Caco-2 (cell line): ENCODE measurements around the gene PSMD8. TPM values are rescaled to one million over a fixed set of nuclear protein-coding genes. Genes with fewer than 3 reads are reported as not detected.

ENCODE experiments used
- BruUV-seq: library from RNA; stranded (reverse); fragments of 400-500 nt; replicated peaks from 2 replicates; lab custom pipeline; 2021; lab: Mats Ljungman, UMichigan
- CTCF ChIA-PET: fragments of 300-600 bp; sonication (Branson Sonifier 250); formaldehyde crosslinking; loops from one replicate; lab custom pipeline; 2022; ENCODE audit warnings: antibody characterized with exemption; lab: Charles Lee
- POLR2A ChIA-PET: fragments of 300-600 bp; sonication (Branson Sonifier 250); formaldehyde crosslinking; loops from one replicate; lab custom pipeline; 2022; ENCODE audit warnings: antibody characterized with exemption; lab: Charles Lee
- DNase-seq, 2 experiments: peaks; one replicate each; pipeline versions ENCODE4 v3.0.0 to v3.0.0-alpha.2; 2020 to 2022
- H3K27me3 ChIP-seq: replicated peaks from 2 replicates; pipeline ENCODE4 v1.6.0; 2011; ENCODE audit warnings: low read length; ENCODE audit not compliant: control insufficient read depth, insufficient read depth
- H3K36me3 ChIP-seq: 2 replicates; pipeline ENCODE4 v1.5.1; 2011; ENCODE audit warnings: low read length; ENCODE audit not compliant: control insufficient read depth, insufficient read depth
- H3K4me1 ChIP-seq: fragments of 250-450 bp; sonication (Bioruptor Pico); 2 replicates; pipeline ENCODE4 v1.5.1; 2020; ENCODE audit warnings: mild to moderate bottlenecking
- H3K4me3 ChIP-seq: 2 replicates; pipeline ENCODE4 v1.5.1; 2011; ENCODE audit warnings: low read depth, mild to moderate bottlenecking, control low read depth, low read length
- H3K9me3 ChIP-seq: fragments of 250-450 bp; sonication (Bioruptor Pico); 2 replicates; pipeline ENCODE4 v1.5.1; 2020; ENCODE audit warnings: mild to moderate bottlenecking, moderate library complexity
- H3K27ac Mint-ChIP-seq: one replicate; pipeline ENCODE4 v1.8.0; 2022; ENCODE audit warnings: mixed read lengths; ENCODE audit not compliant: unreplicated experiment
- H3K27me3 Mint-ChIP-seq: one replicate; pipeline ENCODE4 v1.8.0; 2022; ENCODE audit warnings: mixed read lengths; ENCODE audit not compliant: insufficient read depth, unreplicated experiment
- H3K36me3 Mint-ChIP-seq: one replicate; pipeline ENCODE4 v1.8.0; 2022; ENCODE audit warnings: mild to moderate bottlenecking, mixed read lengths; ENCODE audit not compliant: insufficient read depth, unreplicated experiment
- H3K4me1 Mint-ChIP-seq: one replicate; pipeline ENCODE4 v1.8.0; 2022; ENCODE audit warnings: low read depth, mixed read lengths; ENCODE audit not compliant: unreplicated experiment
- H3K4me3 Mint-ChIP-seq: one replicate; pipeline ENCODE4 v1.8.0; 2022; ENCODE audit warnings: mild to moderate bottlenecking, moderate library complexity, mixed read lengths; ENCODE audit not compliant: unreplicated experiment
- H3K9me3 Mint-ChIP-seq: one replicate; pipeline ENCODE4 v1.8.0; 2022; ENCODE audit warnings: mixed read lengths; ENCODE audit not compliant: unreplicated experiment
- CTCF ChIP-seq, 2 experiments: fragments of 200-600 bp in 1 of 2; IDR thresholded peaks; 1 replicate in 1 of 2; 2 replicates in 1 of 2; pipeline versions ENCODE4 v1.5.1 to v1.8.0; 2011 to 2022; ENCODE audit warnings: antibody characterized with exemption in 1 of 2, control low read depth in 1 of 2, inconsistent platforms in 1 of 2, low read depth in 1 of 2, low read length in 1 of 2, mild to moderate bottlenecking in 1 of 2, moderate library complexity in 1 of 2; ENCODE audit not compliant: insufficient read depth in 1 of 2, severe bottlenecking in 1 of 2, unreplicated experiment in 1 of 2
- intact Hi-C: fragments of 100-400 bp; cut with micrococcal nuclease; formaldehyde crosslinking; loops from one replicate; pipeline ENCODE4 v1.10.0; 2022; ENCODE audit not compliant: unreplicated experiment
- total RNA-seq: library from RNA; stranded (reverse); gene quantifications from 2 replicates; pipeline ENCODE4 v1.2.3, GENCODE V29; 2022

Gene PSMD8
- total RNA-seq, 1 experiment from 2014 or later, result 264 TPM

- TF ChIP-seq CTCF (IDR thresholded peaks at IDR 0.05; ENCODE audit: insufficient read depth in 1 of 2, low read depth in 1 of 2, low read length in 1 of 2, severe bottlenecking in 1 of 2, unreplicated experiment in 1 of 2), result no peak
- Mint-ChIP-seq H3K27me3 (no peaks in the 10 kb centered on the region), H3K36me3 (peaks cover 43% of the 10 kb centered on the region), H3K4me1 (peaks cover 18% of the 10 kb centered on the region), H3K9me3 (no peaks in the 10 kb centered on the region), H3K4me3 (peak within 1 kb of the TSS; percentile 83), H3K27ac (peak within 1 kb of the TSS; percentile 43)
- BruUV-seq, result no TSS peak
- Histone ChIP-seq H3K27me3 (no peaks in the 10 kb centered on the region), H3K9me3 (no peaks in the 10 kb centered on the region), H3K4me3 (peak within 1 kb of the TSS; percentile 60), H3K4me1 (peaks cover 25% of the 10 kb centered on the region), H3K36me3 (peaks cover 5% of the 10 kb centered on the region)
- ChIA-PET CTCF (interaction anchor here (0.6 to 2.2 kb wide), 8 partner anchors 10 to 543 kb away, joined by 3 to 39 read pairs (median 5); partner anchors contain the start of genes FAM98C, MRPS12 and PSMD8), POLR2A (interaction anchor here (0.5 to 2.1 kb wide), 10 partner anchors 13 to 890 kb away, joined by 3 to 26 read pairs (median 8); partner anchors contain the start of genes FAM98C, NFKBIB, PSMD8 and SPINT2)
- peak; percentile 91 to 94 for DNase-seq
- intact Hi-C loops, result loop anchor here (1.0 kb wide), 2 partner anchors 13 to 15 kb away; partner anchors contain the start of gene PSMD8
Measured at GRCh38 chr19:38387550-38388348, 13.4 kb downstream of the PSMD8 start, which contains the start of gene GGN. Gene GGN, minus strand, starts transcription at chr19:38388034. Its CDS starts 773 bp downstream, at chr19:38387261.

- no peaks in the 10 kb centered on the region for H3K27me3 ChIP-seq
- Mint-ChIP-seq H3K4me3 (peak within 1 kb of the TSS; percentile 83), H3K36me3 (peaks cover 35% of the 10 kb centered on the region), H3K9me3 (no peaks in the 10 kb centered on the region), H3K27ac (peak within 1 kb of the TSS; percentile 43), H3K27me3 (no peaks in the 10 kb centered on the region), H3K4me1 (peaks cover 23% of the 10 kb centered on the region)
- peaks cover 29% of the 10 kb centered on the region for H3K4me1 ChIP-seq
- CTCF ChIA-PET, result interaction anchor here (0.6 to 2.2 kb wide), 5 partner anchors 9 to 397 kb away, joined by 3 to 39 read pairs (median 8); partner anchors contain the start of genes FAM98C and PSMD8
- no peaks in the 10 kb centered on the region for H3K9me3 ChIP-seq
- peaks cover 4% of the 10 kb centered on the region; the same call in 1 of the 2 replicates for H3K36me3 ChIP-seq
- H3K4me3 ChIP-seq, result peak within 1 kb of the TSS; percentile 60
- BruUV-seq, result no TSS peak
- no peak for TF ChIP-seq CTCF (IDR thresholded peaks at IDR 0.05; ENCODE audit: insufficient read depth in 1 of 2, low read depth in 1 of 2, low read length in 1 of 2, severe bottlenecking in 1 of 2, unreplicated experiment in 1 of 2)
- intact Hi-C loops, result loop anchor here (1.0 kb wide), 1 partner anchor 14 kb away; no protein-coding TSS in a partner anchor
- peak; percentile 33 to 66 for DNase-seq
- POLR2A ChIA-PET, result interaction anchor here (0.5 to 2.1 kb wide), 10 partner anchors 14 to 889 kb away, joined by 3 to 26 read pairs (median 8); partner anchors contain the start of genes FAM98C, NFKBIB, PSMD8 and SPINT2
Measured at GRCh38 chr19:38388349-38389100, 14.2 kb downstream of the PSMD8 start, which contains the start of gene SPRED3. Gene SPRED3, plus strand, starts transcription at chr19:38388697. Its CDS starts 1,606 bp downstream, at chr19:38390303.
